Fibroblast of upper back skin (primary cell): Measurements from ENCODE around the gene MGMT.

ENCODE experiments used
- DNase-seq: peaks from one replicate; pipeline ENCODE4 v3.0.0-alpha.2; 2013

The MGMT gene

DNA sequence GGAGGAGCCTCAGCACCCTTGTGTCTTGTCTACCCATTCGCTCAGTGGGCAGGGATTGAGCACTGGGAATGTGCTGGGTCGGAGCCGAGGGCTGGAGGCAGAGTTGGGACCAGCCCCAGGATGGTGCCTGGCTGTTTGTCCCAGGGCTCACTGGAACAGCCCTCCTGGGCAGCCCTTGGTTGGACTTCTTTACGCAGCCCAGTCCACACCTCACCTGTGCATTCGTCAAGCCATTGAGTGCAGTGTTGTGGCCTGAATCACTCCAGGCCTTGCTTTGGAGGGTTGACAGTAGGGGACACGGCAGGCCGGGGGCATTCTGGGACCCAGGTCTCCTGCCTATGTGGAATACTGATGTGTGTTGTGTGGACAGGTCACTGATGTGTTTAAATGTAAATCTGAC is 229.6 kb downstream of the MGMT start:
- no peak for DNase-seq

DNA sequence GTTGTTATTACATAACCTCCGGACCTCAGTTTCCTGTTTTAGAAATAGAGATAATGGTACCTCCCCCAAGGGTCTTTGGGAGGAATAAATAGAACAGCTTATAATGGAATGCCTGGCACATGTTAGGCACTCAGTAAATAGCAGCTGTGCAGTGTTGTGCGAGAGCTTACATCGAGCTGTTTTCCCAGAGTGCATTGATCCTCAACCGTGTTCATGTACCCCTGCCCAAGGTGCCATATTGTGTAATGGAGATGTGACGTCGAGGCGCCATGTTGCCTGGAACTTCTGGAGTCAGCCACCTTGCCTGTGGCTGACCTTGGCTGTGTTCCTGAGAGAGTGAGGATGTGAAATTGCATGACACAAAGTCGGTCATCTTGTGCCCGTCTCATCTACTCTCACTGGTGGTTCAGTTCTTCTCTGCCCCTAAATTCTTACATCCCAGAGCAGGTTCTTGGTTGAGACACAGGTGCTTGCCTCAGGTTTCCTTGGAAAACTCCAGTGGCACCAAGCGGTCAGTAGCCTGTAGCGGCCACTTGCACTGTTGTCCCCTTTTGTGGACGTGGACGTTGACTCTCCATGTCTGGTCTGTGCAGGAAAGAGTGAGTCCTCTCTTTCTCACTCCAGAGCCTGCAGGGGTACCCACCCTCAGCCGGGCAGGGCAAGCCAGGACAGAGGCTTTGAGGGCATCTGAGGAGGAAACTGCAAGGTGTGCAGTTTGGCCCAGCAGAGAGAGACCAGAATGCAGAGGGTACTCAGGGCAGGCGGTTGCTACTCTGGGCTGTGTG is 230.6 kb downstream of the MGMT start:
- no peak for DNase-seq

DNA sequence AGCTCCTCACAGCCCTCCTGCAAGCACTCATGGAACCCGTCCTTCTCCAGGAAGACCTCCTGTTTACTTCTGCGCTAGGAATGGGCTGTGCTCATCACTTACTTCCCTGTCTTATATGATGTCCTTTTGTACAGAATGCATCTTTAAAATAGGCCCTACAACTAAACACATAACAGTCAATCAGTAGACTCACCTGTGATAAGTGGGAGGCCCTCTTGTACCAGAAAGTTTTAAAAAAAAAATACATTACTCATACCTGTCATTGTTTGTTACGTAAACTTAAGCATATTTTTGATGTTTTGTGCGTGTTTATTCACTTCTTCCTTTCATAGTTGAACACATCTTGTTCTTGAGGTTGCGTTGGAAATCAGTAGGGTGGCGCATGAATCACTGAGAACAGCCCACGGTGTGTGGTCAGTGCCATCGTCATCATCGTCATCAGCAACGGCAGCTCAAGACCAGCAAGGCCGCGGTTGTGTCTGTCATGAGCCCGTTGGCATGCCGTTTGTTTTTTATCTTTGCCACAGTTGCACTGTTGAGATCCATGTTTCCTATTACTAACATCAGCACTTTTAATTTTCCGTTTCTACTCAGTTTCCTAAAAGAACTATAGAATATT is 232.8 kb downstream of the MGMT start:
- DNase-seq: no peak

DNA sequence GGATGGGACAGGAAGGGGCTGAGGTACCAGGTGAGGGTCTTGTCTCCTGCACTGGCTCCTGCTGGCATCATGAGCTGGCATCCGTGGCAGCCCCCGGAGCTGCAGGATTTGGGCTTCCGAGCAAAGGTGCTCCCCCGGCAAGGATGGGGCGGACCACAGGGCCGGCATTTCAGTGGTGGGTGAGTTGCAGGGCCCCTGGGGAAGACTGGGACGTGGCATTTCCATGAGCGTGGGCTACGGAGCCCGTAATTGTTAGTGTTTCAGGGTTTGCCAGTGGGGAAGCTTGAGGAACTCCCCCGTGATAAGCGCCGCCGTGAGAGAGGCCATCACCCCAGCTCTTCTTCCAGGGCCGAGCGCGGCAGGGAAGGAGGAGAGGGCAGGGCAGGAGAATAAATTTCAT is 235.6 kb downstream of the MGMT start:
- no peak for DNase-seq

- no peak for DNase-seq
Observed at GRCh38 chr10:129703287-129704137, 236.5 kb downstream of the MGMT start.

DNA sequence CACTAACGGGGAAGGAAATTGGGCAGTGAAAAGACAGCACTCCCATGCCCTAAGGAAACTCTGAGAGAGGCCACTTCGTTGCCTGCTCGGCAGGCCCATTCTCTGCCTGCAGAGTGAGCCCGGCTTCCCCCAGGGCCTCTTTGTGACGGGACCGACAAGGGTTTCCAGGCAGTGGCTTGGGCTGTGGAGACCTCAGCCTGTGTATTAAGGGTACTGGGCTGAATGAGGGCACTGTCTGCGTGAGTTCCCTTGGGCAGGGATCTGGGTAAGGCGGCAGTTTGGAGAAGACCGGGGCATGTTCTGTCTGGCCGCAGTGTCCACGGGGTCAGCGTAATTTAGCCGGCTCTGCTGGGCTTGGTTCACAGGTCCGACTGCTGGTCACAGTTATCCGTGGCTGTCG is 237.2 kb downstream of the MGMT start:
- DNase-seq: no peak

GRCh38 chr10:129704786-129705525 is 237.9 kb downstream of the MGMT start:
- peak; percentile 3 for DNase-seq

- no peak for DNase-seq
Observed at GRCh38 chr10:129705676-129706075, 238.6 kb downstream of the MGMT start.

DNA sequence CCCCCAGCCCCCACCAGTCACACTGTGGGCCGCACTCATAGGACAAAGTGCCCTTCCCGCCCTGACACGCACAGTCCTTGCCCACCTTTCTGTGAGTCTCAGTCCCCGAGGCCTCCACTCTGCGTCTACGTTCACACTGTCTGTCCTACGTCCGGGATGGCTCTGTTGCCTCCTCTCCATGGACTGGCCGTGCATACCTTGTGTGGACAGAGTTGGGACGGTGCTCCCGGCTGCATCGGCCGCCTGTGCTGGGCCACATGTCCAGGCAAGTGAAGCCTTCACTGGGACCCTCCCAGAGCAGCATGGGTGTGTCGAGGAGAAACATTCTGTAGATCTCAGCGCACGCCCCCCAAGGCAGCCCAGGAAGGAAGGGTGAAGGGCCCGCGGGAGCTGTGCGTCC is 239.0 kb downstream of the MGMT start:
- DNase-seq: no peak

DNA sequence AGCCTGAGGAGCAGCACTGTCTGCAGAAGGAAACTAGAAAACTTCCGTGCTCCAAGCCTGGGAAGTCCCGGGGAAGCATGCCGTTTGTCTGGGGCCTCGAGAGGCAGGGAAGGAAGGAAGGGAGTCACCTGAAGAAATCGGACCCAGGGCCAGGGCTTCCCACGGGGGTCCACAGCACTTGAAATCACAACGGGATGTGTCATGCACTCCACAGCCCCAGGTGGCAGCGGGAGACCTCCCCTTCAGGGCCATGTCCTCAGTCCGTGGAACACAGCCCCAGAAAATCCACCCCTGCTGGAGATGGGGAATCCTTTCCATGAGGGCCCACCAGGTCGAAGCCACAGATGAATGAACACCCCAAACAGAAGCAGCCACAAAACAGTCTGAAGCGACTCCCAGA is 239.5 kb downstream of the MGMT start:
- DNase-seq: no peak

GRCh38 chr10:129707406-129708388 is 240.7 kb downstream of the MGMT start:
- peak; percentile 21 for DNase-seq

- DNase-seq: no peak
Observed at GRCh38 chr10:129709101-129709500, 242.1 kb downstream of the MGMT start.

DNA sequence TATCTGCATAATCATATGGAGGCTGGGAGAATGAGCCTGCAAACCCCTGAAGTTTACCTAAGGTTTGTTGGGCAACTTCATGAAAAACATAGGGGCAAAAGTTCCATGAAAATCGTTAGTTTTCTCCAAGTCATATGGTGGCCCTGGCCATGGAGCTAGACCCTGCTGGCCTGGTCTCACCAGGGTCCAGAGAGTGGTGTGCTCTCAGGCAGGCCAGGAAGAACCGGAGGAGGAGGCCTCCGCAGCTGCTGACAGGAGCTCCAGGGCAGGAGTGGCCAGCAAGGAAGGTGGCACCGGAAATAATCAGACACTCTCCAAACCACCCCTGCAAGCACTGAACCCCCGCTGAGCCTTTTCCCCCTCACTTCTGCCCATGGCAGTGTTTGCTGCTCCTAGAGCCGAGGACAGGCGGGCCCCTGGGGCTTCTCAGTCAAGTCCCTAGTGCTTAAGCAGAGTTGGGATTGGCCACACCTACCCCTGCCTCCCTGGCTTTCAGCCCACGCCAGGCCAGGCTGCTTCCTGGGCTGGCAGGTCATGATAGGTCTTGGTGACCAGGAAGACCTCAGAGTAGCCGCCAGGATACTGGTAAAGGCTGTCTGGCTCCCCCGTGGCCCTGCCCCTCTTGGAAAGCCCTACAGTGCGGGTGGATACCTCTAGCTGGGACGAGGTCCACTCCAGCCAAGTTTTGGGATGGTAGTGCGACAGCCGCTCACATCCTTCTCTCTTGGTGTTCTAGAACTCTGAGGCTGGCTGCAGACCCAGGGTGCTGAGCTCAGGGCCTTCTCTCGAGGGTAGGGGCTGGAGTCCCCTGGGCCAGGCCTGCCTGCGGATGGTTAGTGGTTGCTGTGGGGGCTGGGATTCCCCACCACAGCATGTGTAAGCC is 242.8 kb downstream of the MGMT start:
- no peak for DNase-seq

- DNase-seq: no peak
Observed at GRCh38 chr10:129710510-129710847, 243.4 kb downstream of the MGMT start.

DNA sequence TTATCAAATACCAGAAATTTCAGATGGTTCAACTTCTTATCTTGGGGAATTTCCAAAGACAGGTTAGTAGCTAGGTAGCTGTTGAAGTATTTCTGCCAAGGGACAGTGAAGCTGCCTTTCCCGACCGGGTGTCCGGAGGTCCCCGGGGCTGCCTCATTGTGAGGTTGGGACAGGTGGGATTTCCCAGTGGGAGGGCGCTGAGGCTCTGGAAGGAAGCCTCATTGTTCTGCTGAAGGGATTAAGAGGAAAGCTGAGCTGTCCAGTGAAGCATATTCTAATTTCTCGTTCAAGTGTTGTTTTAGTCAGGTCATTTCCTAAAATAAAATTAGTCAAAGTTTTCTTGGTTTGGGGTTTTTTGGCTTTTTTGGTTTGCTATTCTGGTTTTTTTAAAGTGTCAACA is 244.2 kb downstream of the MGMT start:
- no peak for DNase-seq

GRCh38 chr10:129712000-129712399 is 245.0 kb downstream of the MGMT start:
- DNase-seq: no peak

DNA sequence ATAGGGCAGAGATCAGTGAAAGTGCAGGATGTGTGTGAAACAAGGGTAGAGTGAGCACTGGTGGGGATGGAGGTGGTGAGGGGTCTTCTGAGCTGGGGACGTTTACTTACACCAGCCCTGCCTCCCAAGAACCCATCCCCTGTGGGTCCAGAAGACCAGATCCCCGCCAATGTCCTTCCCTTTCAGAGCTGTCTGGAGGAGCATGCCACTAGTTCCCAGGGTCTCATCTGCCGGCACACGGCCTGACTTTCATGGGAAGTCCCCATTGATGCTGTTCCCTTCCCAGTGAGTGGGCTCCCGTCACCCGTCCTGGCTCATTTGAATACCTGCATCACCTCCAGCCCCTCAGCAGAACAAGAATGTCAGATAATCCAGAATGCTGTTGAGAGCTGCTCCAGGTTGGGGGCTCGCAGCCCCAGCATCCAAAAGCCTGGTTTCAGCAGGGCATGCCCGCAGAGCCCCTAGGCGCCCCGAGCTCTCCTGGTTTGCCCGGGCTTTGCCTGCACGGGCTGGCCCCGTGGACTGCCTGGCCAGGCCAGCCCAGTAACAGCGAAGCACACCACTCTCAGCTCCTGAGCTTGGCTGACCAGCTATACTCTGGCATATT is 246.7 kb downstream of the MGMT start:
- no peak for DNase-seq

DNA sequence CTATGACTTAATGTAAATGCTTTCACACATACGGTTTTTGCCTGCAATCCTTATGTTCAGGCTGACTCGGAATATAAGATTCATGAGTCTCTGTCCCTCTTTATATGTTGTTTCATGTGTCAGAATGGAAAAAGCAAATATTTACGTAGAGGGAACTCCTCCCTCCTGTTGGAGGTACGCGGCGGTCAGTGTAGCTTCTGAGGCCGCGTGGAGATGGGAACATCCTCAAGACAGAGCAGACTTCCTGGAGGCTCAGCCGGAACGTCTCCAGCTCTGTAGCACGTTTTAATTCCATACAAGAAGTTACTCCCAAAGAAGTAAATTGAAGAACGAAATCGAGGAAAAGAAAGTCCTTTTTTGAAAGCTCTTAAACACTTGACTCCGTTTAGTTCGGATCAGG is 248.8 kb downstream of the MGMT start:
- DNase-seq: no peak

- no peak for DNase-seq
Observed at GRCh38 chr10:129716211-129716681, 249.2 kb downstream of the MGMT start.

DNA sequence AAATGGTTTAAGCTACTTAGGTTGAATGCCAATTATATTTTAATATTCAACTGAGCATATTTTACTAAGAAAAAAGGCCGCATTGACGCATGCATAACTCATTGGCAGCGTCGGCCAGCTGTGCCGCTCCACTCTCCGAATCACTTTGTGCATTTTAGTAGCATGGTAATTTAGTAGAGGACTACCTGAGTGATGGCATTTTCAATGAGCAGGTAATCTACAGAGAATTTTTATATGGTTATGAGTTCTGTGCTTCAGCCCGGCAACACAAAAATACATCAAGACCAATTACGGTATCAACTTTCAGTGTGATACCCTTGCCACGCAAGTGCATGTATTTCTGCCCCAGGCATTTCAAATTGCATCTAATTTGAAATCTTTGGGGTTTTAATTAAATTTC is 249.8 kb downstream of the MGMT start:
- DNase-seq: no peak
